ENCODE measurements around the gene PRKAG2. TPM values are rescaled to one million over a fixed set of nuclear protein-coding genes. Genes with fewer than 3 reads are reported as not detected.

The PRKAG2 gene
- total and polyA plus RNA-seq, 2 of the 13 experiments (the other 11 are each of a cell fraction or from before 2014, with no cell fraction given): 0.90 to 1.3 TPM

GRCh38 chr7:151801291-151801690, 75.6 kb downstream of the PRKAG2 start:
- no peak for TF ChIP-seq SP1 (IDR thresholded peaks at IDR 0.05)
- no peak for TF ChIP-seq SP1 (CRISPR knock-in tag; IDR thresholded peaks at IDR 0.05)
- TF ChIP-seq, protein P1, sequence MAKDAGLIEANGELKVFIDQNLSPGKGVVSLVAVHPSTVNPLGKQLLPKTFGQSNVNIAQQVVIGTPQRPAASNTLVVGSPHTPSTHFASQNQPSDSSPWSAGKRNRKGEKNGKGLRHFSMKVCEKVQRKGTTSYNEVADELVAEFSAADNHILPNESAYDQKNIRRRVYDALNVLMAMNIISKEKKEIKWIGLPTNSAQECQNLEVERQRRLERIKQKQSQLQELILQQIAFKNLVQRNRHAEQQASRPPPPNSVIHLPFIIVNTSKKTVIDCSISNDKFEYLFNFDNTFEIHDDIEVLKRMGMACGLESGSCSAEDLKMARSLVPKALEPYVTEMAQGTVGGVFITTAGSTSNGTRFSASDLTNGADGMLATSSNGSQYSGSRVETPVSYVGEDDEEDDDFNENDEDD (CRISPR knock-in tag; IDR thresholded peaks at IDR 0.05; ENCODE audit: borderline replicate concordance): no peak
- TF ChIP-seq TBX2 (CRISPR knock-in tag; IDR thresholded peaks at IDR 0.05; ENCODE audit: borderline replicate concordance): no peak
- TF ChIP-seq YEATS4 (CRISPR knock-in tag; IDR thresholded peaks at IDR 0.05; ENCODE audit: borderline replicate concordance): no peak
- no peak for TF ChIP-seq DMAP1 (CRISPR knock-in tag; IDR thresholded peaks at IDR 0.05)
- TF ChIP-seq TBP (CRISPR knock-in tag; IDR thresholded peaks at IDR 0.05): no peak
- no peak for TF ChIP-seq SRY (CRISPR knock-in tag; IDR thresholded peaks at IDR 0.05)
- no peak for TF ChIP-seq ZNF709 (CRISPR knock-in tag; IDR thresholded peaks at IDR 0.05)
- TF ChIP-seq, protein P2, sequence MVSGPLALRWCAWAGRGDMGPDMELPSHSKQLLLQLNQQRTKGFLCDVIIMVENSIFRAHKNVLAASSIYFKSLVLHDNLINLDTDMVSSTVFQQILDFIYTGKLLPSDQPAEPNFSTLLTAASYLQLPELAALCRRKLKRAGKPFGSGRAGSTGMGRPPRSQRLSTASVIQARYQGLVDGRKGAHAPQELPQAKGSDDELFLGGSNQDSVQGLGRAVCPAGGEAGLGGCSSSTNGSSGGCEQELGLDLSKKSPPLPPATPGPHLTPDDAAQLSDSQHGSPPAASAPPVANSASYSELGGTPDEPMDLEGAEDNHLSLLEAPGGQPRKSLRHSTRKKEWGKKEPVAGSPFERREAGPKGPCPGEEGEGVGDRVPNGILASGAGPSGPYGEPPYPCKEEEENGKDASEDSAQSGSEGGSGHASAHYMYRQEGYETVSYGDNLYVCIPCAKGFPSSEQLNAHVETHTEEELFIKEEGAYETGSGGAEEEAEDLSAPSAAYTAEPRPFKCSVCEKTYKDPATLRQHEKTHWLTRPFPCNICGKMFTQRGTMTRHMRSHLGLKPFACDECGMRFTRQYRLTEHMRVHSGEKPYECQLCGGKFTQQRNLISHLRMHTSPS (CRISPR knock-in tag; IDR thresholded peaks at IDR 0.05; ENCODE audit: low read depth): no peak
- TF ChIP-seq FOXM1 (CRISPR knock-in tag; IDR thresholded peaks at IDR 0.05): no peak
- TF ChIP-seq CCAR2 (optimal IDR thresholded peaks at IDR 0.05; ENCODE audit: low read depth, low read length): no peak
- no peak for TF ChIP-seq ZNF264 (CRISPR knock-in tag; IDR thresholded peaks at IDR 0.05)
- TF ChIP-seq ZFY (CRISPR knock-in tag; IDR thresholded peaks at IDR 0.05): no peak
- TF ChIP-seq CHCHD3 (CRISPR knock-in tag; IDR thresholded peaks at IDR 0.05): no peak
- no peak for TF ChIP-seq ZXDC (CRISPR knock-in tag; IDR thresholded peaks at IDR 0.05)
- no peak for TF ChIP-seq PITX1 (CRISPR knock-in tag; IDR thresholded peaks at IDR 0.05)
- TF ChIP-seq CTCF (CRISPR knock-in tag; IDR thresholded peaks at IDR 0.05): no peak
- H3K27ac ChIP-seq (ENCODE audit: extremely low read length, insufficient read depth, low read length): no peak overlapping the region
- DNase-seq (ENCODE audit: low spot score): no peak
- no peak overlapping the region for H3K4me3 ChIP-seq (replicated peaks in 1 of 3; ENCODE audit: insufficient read depth in 1 of 3, low read depth in 2 of 3, low read length in 3 of 3)
- no peaks in the 10 kb centered on the region for H3K36me3 ChIP-seq (replicated peaks in 1 of 2; ENCODE audit: control insufficient read depth in 1 of 2, insufficient read depth in 2 of 2, low read length in 2 of 2)
- no peaks in the 10 kb centered on the region for H4K20me1 ChIP-seq (ENCODE audit: insufficient read depth, low read length)
- POLR2A ChIA-PET: no interaction called here
- H3K4me1 ChIP-seq (ENCODE audit: insufficient read depth, low read length): peaks cover 14% of the 10 kb centered on the region
- 100% methylated on average over 3 of the region's 5 CpGs for WGBS (ENCODE audit: low lambda C conversion rate)
- ATAC-seq: no peak
- H2AFZ ChIP-seq (ENCODE audit: low read length): no peak overlapping the region
- H3K9me3 ChIP-seq (ENCODE audit: low read length): no peaks in the 10 kb centered on the region
- no peak for FAIRE-seq
- intact Hi-C loops (cut with micrococcal nuclease; ENCODE audit: unreplicated experiment): no loop called here
- H3K79me2 ChIP-seq (ENCODE audit: insufficient read depth, low read length): no peaks in the 10 kb centered on the region
- H3K27me3 ChIP-seq (ENCODE audit: control insufficient read depth in 1 of 2, insufficient read depth in 2 of 2, low read length in 2 of 2): 0 out of 5 replicates have a peak, but pooled peaks cover 0 to 5% of the 10 kb centered on the region in 2 experiments
- H3K9ac ChIP-seq (ENCODE audit: insufficient read depth, low read depth, low read length): no peak overlapping the region
- CTCF ChIA-PET (ENCODE audit: low intra/inter-chr PET ratio, low total read pairs): no interaction called here
- in situ Hi-C loops (cut with HindIII; ENCODE audit: extremely low pct_ligation_motif_present, low pct_unique_long_range_greater_than_20kb): no loop called here
- BruUV-seq (replicated peaks): no TSS peak
- no peak overlapping the region for H3K4me2 ChIP-seq (ENCODE audit: low read depth, low read length)
